Immature natural killer cell (primary cell): ENCODE measurements around the gene DNAJC1. TPM values are rescaled to one million over a fixed set of nuclear protein-coding genes. Genes with fewer than 3 reads are reported as not detected.

Experiments
- DNase-seq, 3 donors: peaks; one replicate each; pipeline ENCODE4 v3.0.0; 2022; ENCODE audit warnings: mixed read lengths in 1 of 3
- H3K27ac Mint-ChIP-seq, 6 donors: one replicate each; pipeline ENCODE4 v1.8.0; 2020; ENCODE audit warnings: mixed read lengths in 6 of 6, mild to moderate bottlenecking in 5 of 6, inconsistent platforms in 4 of 6, moderate library complexity in 3 of 6
- H3K27me3 Mint-ChIP-seq, 3 donors: one replicate each; pipeline ENCODE4 v1.8.0; 2020 to 2021; ENCODE audit warnings: low read depth in 3 of 3, mild to moderate bottlenecking in 3 of 3, mixed read lengths in 3 of 3, moderate library complexity in 3 of 3, inconsistent platforms in 1 of 3
- H3K36me3 Mint-ChIP-seq, 3 donors: one replicate each; pipeline ENCODE4 v1.8.0; 2020; ENCODE audit warnings: mixed read lengths in 3 of 3, inconsistent platforms in 2 of 3, mild to moderate bottlenecking in 2 of 3
- H3K4me1 Mint-ChIP-seq, 2 donors: one replicate each; pipeline ENCODE4 v1.8.0; 2020; ENCODE audit warnings: inconsistent platforms in 2 of 2, mild to moderate bottlenecking in 2 of 2, mixed read lengths in 2 of 2, moderate library complexity in 1 of 2
- H3K4me3 Mint-ChIP-seq, 5 donors: one replicate each; pipeline ENCODE4 v1.8.0; 2020; ENCODE audit warnings: mild to moderate bottlenecking in 5 of 5, mixed read lengths in 5 of 5, inconsistent platforms in 3 of 5, moderate library complexity in 3 of 5
- H3K9me3 Mint-ChIP-seq, 6 donors: one replicate each; pipeline ENCODE4 v1.8.0; 2020; ENCODE audit warnings: mild to moderate bottlenecking in 6 of 6, mixed read lengths in 6 of 6, inconsistent platforms in 4 of 6, moderate library complexity in 3 of 6
- polyA plus RNA-seq, 3 donors: library from polyadenylated mRNA; unstranded; fragments of 300-500 nt; fragmentation: Illumina TruSeq; gene quantifications; one replicate each; pipeline ENCODE4 v1.2.3, GENCODE V29; 2021

DNAJC1 gene
- polyA plus RNA-seq, 3 donors from 2014 or later, result 25.6 to 69.3 (median 67.4) TPM

GRCh38 chr10:21751341-21752310, 251.9 kb downstream of the DNAJC1 start:
- H3K36me3 Mint-ChIP-seq, result peaks cover 4 to 15% (median 6%) of the 10 kb centered on the region in 3 donors
- H3K27ac Mint-ChIP-seq, result peak overlapping the region in 1 of 6 donors; percentile 3
- H3K9me3 Mint-ChIP-seq, result no peaks in the 10 kb centered on the region
- no peak for DNase-seq
- no peak overlapping the region for H3K4me3 Mint-ChIP-seq
- peaks cover 8 to 10% of the 10 kb centered on the region in 2 donors for H3K4me1 Mint-ChIP-seq
- H3K27me3 Mint-ChIP-seq, result peaks cover 0 to 6% (median 0%) of the 10 kb centered on the region in 3 donors

GRCh38 chr10:21750424-21750823, 253.1 kb downstream of the DNAJC1 start:
- H3K4me3 Mint-ChIP-seq, result no peak overlapping the region
- peaks cover 0 to 11% (median 9%) of the 10 kb centered on the region in 3 donors for H3K36me3 Mint-ChIP-seq
- peaks cover 0 to 6% (median 4%) of the 10 kb centered on the region in 3 donors for H3K27me3 Mint-ChIP-seq
- H3K27ac Mint-ChIP-seq, result no peak overlapping the region
- no peaks in the 10 kb centered on the region for H3K9me3 Mint-ChIP-seq
- peaks cover 19% of the 10 kb centered on the region in 2 donors for H3K4me1 Mint-ChIP-seq
- no peak for DNase-seq

GRCh38 chr10:21749788-21750187, 253.7 kb downstream of the DNAJC1 start:
- Mint-ChIP-seq H3K36me3 (peaks cover 0 to 11% (median 5%) of the 10 kb centered on the region in 3 donors), H3K4me3 (no peak overlapping the region), H3K4me1 (peaks cover 19 to 21% of the 10 kb centered on the region in 2 donors), H3K9me3 (no peaks in the 10 kb centered on the region), H3K27me3 (peaks cover 0 to 6% (median 4%) of the 10 kb centered on the region in 3 donors), H3K27ac (no peak overlapping the region)
- no peak for DNase-seq

DNA sequence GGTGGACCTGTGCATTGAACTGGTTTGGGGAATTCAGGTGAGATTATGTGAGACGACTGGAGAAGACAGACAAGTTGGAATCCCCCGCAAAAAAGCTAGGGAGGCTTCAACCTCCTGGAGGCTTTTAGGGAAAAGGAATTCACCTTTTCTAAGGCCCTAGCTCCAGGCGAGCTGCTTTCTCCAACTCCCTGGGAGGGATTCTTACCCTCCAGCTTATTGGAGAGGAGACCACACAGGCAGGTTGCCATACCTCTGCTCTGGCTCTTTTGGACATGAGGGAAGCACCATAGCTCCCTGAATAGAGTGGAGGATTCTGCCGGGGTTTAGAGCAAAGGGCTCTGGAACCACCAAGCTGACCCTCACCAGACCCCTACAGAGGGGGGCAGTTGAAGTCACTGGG, 255.7 kb downstream of the DNAJC1 start:
- DNase-seq, result no peak
- Mint-ChIP-seq H3K27me3 (peaks cover 2 to 9% (median 7%) of the 10 kb centered on the region in 3 donors), H3K4me1 (peaks cover 19 to 21% of the 10 kb centered on the region in 2 donors), H3K4me3 (no peak overlapping the region), H3K27ac (peak overlapping the region in 1 of 6 donors; percentile 15), H3K36me3 (peaks cover 0 to 11% (median 8%) of the 10 kb centered on the region in 3 donors), H3K9me3 (no peaks in the 10 kb centered on the region)

DNA sequence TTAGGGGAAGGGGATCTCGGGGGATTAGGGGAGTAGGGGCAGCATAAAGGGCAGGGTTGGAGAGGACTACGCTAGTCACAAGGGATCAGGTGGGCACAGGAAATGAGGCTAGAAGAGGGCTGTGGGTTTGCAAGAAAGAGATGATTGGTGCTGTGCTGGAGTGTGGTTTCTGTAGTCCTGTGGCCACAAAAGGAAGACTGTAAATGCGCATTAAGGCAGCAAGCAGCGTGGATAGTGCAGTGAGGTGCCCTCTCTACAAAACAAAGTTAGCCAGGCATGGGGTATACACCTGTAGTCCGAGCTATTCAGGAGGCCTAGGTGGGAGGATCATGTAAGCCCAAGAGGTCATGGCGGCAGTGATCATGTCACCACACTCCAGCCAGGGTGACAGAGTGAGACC, 257.4 kb downstream of the DNAJC1 start:
- DNase-seq, result peak in 2 of 3 donors; percentile 10 to 15
- Mint-ChIP-seq H3K4me3 (peak overlapping the region in 3 of 5 donors; percentile 2 to 56 (median 49)), H3K27ac (peak overlapping the region; percentile 2 to 75 (median 37)), H3K36me3 (peaks cover 0 to 18% (median 10%) of the 10 kb centered on the region in 3 donors), H3K27me3 (peaks cover 2 to 9% (median 7%) of the 10 kb centered on the region in 3 donors), H3K4me1 (peaks cover 22% of the 10 kb centered on the region in 2 donors), H3K9me3 (no peaks in the 10 kb centered on the region)

GRCh38 chr10:21744223-21744622, 259.3 kb downstream of the DNAJC1 start:
- Mint-ChIP-seq H3K4me1 (peaks cover 27 to 36% of the 10 kb centered on the region in 2 donors), H3K9me3 (no peaks in the 10 kb centered on the region), H3K4me3 (no peak overlapping the region), H3K27ac (peak overlapping the region in 4 of 6 donors; percentile 3 to 49 (median 35)), H3K27me3 (peaks cover 2 to 9% (median 7%) of the 10 kb centered on the region in 3 donors), H3K36me3 (peaks cover 0 to 26% (median 12%) of the 10 kb centered on the region in 3 donors)
- DNase-seq, result no peak

GRCh38 chr10:21742740-21743412, 260.7 kb downstream of the DNAJC1 start:
- DNase-seq, result no peak
- Mint-ChIP-seq H3K9me3 (no peaks in the 10 kb centered on the region), H3K4me1 (peaks cover 30 to 38% of the 10 kb centered on the region in 2 donors), H3K27ac (no peak overlapping the region), H3K4me3 (no peak overlapping the region), H3K27me3 (peaks cover 2 to 8% (median 7%) of the 10 kb centered on the region in 3 donors), H3K36me3 (peaks cover 0 to 28% (median 21%) of the 10 kb centered on the region in 3 donors)

DNA sequence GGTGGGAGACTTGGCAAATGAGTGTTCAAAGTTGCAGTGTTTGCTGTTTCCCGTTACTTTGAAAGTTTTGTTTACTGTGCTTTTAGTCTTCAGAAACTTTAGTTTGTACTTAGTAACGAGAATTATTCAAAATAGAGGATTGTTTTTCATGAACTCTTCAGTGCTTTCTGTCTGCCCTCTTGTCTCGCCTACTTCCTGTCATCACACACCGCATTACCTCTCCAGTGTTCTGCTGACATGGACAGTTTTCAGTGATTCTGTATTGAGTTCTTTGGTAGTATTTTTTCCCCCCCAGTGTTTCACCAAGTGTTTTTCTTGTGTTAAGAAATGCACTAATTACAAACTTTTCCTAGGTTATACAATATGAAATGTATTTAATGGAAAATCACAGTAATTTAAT, 262.5 kb downstream of the DNAJC1 start:
- no peak for DNase-seq
- Mint-ChIP-seq H3K27ac (peak overlapping the region in 3 of 6 donors; percentile 28 to 53 (median 34)), H3K36me3 (peaks cover under 1 to 35% (median 18%) of the 10 kb centered on the region in 3 donors), H3K27me3 (peaks cover 3 to 6% (median 5%) of the 10 kb centered on the region in 3 donors), H3K4me1 (peaks cover 27 to 39% of the 10 kb centered on the region in 2 donors), H3K4me3 (no peak overlapping the region), H3K9me3 (no peaks in the 10 kb centered on the region)

- Mint-ChIP-seq H3K4me1 (peaks cover 25 to 44% of the 10 kb centered on the region in 2 donors), H3K4me3 (no peak overlapping the region), H3K27me3 (peaks cover 0 to 5% (median 1%) of the 10 kb centered on the region in 3 donors), H3K27ac (peak overlapping the region; percentile 1 to 78 (median 22)), H3K9me3 (no peaks in the 10 kb centered on the region), H3K36me3 (peaks cover 8 to 37% (median 20%) of the 10 kb centered on the region in 3 donors)
- DNase-seq, result no peak
Measured at GRCh38 chr10:21737106-21737505, 266.4 kb downstream of the DNAJC1 start.

- no peak for DNase-seq
- Mint-ChIP-seq H3K27me3 (peaks cover 0 to 5% (median 1%) of the 10 kb centered on the region in 3 donors), H3K27ac (no peak overlapping the region), H3K36me3 (peaks cover 11 to 27% (median 12%) of the 10 kb centered on the region in 3 donors), H3K9me3 (no peaks in the 10 kb centered on the region), H3K4me3 (no peak overlapping the region), H3K4me1 (peaks cover 19 to 25% of the 10 kb centered on the region in 2 donors)
Measured at GRCh38 chr10:21733710-21734109, 269.8 kb downstream of the DNAJC1 start.

GRCh38 chr10:21732067-21732772, 271.3 kb downstream of the DNAJC1 start:
- DNase-seq, result peak in 2 of 3 donors; percentile 21 to 30
- Mint-ChIP-seq H3K4me3 (no peak overlapping the region), H3K4me1 (peaks cover 21 to 32% of the 10 kb centered on the region in 2 donors), H3K27ac (no peak overlapping the region), H3K9me3 (no peaks in the 10 kb centered on the region), H3K36me3 (peaks cover 7 to 19% (median 12%) of the 10 kb centered on the region in 3 donors), H3K27me3 (peaks cover 0 to 3% (median 0%) of the 10 kb centered on the region in 3 donors)

- no peak for DNase-seq
- Mint-ChIP-seq H3K9me3 (no peaks in the 10 kb centered on the region), H3K27ac (no peak overlapping the region), H3K36me3 (peaks cover 7 to 8% (median 7%) of the 10 kb centered on the region in 3 donors), H3K27me3 (no peaks in the 10 kb centered on the region), H3K4me1 (peaks cover 22 to 30% of the 10 kb centered on the region in 2 donors), H3K4me3 (no peak overlapping the region)
Measured at GRCh38 chr10:21728618-21729017, 274.9 kb downstream of the DNAJC1 start.
